HG03342 (cell line): Measurements from ENCODE around the gene GPR34.

Experiments
- ATAC-seq: cut with Tn5 transposase; IDR thresholded peaks from one replicate; pipeline ENCODE4 v1.9.1; 2021; ENCODE audit warnings: mild to moderate bottlenecking, moderate library complexity; ENCODE audit not compliant: unreplicated experiment

Gene GPR34

DNA sequence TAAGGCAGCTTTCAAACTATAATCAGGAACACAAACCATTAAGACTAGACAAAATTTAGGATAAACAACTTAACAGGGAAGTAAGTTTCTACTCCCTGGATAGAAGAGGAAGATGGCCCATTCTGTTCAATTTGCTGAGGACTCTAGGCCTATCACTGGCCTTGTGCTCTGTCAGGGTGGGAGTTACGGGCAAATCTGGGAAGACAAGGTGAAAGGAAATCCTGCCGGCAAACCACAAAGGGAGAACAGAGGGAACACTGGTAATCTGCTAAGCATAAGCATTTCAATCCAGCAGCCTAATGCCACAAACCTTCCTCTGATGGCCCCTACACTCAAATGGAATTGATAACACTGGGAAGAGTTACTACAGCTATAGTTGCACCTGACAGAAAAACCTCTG, 43.5 kb downstream of the GPR34 start:
- no peak for ATAC-seq

DNA sequence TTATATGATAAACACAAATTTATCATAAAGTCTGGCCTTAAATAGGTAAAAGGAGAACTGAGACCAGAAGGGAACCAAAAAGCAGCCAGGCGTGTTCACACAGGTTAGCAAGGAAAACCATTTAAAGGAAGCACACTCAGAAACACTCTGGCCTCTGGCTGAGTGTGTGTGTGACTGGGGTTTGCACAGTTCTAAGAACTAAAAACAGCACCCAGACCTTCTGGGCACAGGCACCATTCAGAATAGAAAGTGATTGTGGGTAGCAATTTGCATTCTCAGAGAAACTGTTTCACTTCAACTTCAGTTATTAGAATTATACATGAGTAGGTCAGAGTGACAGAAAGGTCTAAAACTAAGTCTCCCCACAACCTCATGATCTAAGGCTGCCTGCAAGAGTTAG, 45.2 kb downstream of the GPR34 start:
- ATAC-seq: peak; percentile 96

DNA sequence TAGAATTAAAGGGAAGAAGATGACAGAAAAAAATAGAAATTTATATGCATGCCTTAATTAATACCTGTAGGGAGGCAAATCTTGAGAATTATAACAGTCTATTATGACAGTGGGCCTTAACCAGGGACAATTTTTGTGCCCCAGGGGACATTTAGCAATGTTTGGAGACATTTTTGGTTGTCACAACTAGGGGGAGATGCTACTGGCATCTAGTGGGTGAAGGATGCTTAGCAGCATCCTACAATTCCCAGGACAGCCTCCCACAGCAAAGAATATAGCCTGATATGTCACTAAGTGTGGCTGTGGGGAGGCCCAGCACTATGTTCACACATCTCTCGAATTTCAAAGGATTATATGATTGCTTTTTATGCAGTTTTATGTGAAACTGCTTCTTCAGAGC, 45.8 kb downstream of the GPR34 start:
- ATAC-seq: no peak

GRCh38 chrX:41737065-41737464, 48.3 kb downstream of the GPR34 start:
- ATAC-seq: no peak

DNA sequence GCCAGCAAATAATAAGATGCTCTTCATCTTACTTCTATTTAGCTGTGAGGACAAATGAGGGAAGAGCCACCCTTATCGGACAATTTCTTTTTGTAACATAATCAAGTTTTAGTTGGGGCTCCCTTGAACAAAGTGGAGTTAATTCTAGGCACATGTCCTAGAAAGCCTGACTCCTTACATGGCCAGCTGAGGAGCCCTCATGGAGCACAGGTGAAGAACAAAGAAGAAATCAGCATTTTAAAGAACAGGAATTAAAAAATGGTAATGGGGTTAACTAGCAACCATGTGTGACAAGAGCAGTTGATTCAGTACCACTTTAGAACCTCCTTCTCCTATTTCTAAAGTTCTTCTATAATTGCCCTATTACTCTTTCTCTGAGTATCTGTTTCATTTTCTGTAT, 51.1 kb downstream of the GPR34 start:
- no peak for ATAC-seq
